B cell (primary cell): ENCODE results near the gene PCDH9. TPM values are rescaled to one million over a fixed set of nuclear protein-coding genes. Genes with fewer than 3 reads are reported as not detected.

Source experiments
- ATAC-seq: fragments of 200-7000 bp; cut with Tn5 transposase; one replicate; pipeline ENCODE4 v1.10.0; 2021; ENCODE audit warnings: low read depth, mild to moderate bottlenecking, moderate number of reproducible peaks, moderate library complexity
- CTCF ChIA-PET: fragments of 350-600 bp; sonication (Branson Sonifier 250); formaldehyde crosslinking; loops from one replicate; lab custom pipeline; 2021; ENCODE audit warnings: antibody characterized with exemption, inconsistent platforms; lab: Charles Lee
- POLR2A ChIA-PET: fragments of 350-600 bp; sonication (Branson Sonifier 250); formaldehyde crosslinking; loops from one replicate; lab custom pipeline; 2021; ENCODE audit warnings: antibody characterized with exemption; lab: Charles Lee
- DNase-seq: peaks from one replicate; pipeline ENCODE4 v3.0.0; 2013
- H2AFZ ChIP-seq: 2 replicates; pipeline ENCODE4 v1.6.1; 2012; ENCODE audit warnings: mild to moderate bottlenecking, low read depth, low read length; ENCODE audit not compliant: insufficient read depth, poor library complexity, severe bottlenecking
- H3K27ac ChIP-seq, 2 donors: 1 replicate in 1 of 2; 2 replicates in 1 of 2; pipeline ENCODE4 v1.5.1; 2012 to 2013; ENCODE audit warnings: low read length in 2 of 2, mild to moderate bottlenecking in 2 of 2, moderate library complexity in 1 of 2
- H3K27me3 ChIP-seq, 4 experiments: fragments of 200-600 bp in 1 of 4; sonication (generic) in 1 of 4; replicated peaks in 1 of 4; 1 replicate in 2 of 4; 2 replicates in 2 of 4; pipeline versions ENCODE4 v1.6.1 to v1.7.0; 2013 to 2016; ENCODE audit warnings: low read length in 3 of 4, mild to moderate bottlenecking in 2 of 4, mixed read lengths in 1 of 4, moderate library complexity in 1 of 4; ENCODE audit not compliant: insufficient read depth in 4 of 4, control insufficient read depth in 3 of 4; ENCODE audit errors: control extremely low read depth in 1 of 4
- H3K36me3 ChIP-seq, 2 experiments: replicated peaks in 1 of 2; 1 replicate in 1 of 2; 2 replicates in 1 of 2; pipeline versions ENCODE4 v1.6.1 to v1.7.1; 2013; ENCODE audit warnings: low read length in 1 of 2; ENCODE audit not compliant: insufficient read depth in 2 of 2, control insufficient read depth in 1 of 2; ENCODE audit errors: control extremely low read depth in 1 of 2, extremely low read depth in 1 of 2
- H3K4me1 ChIP-seq, 2 donors: fragments of 200-600 bp in 1 of 2; sonication (generic) in 1 of 2; 1 replicate in 1 of 2; 2 replicates in 1 of 2; pipeline versions ENCODE4 v1.5.1 to v1.6.1; 2013 to 2017; ENCODE audit warnings: low read length in 2 of 2; ENCODE audit not compliant: control insufficient read depth in 2 of 2, insufficient read depth in 2 of 2
- H3K4me2 ChIP-seq: replicated peaks from 2 replicates; pipeline ENCODE3; 2012; ENCODE audit warnings: mild to moderate bottlenecking, low read depth, low read length; ENCODE audit not compliant: poor library complexity, severe bottlenecking
- H3K4me3 ChIP-seq, 5 experiments: fragments of 200-600 bp in 1 of 5; sonication (generic) in 1 of 5; 1 replicate in 3 of 5; 2 replicates in 2 of 5; pipeline versions ENCODE4 v1.5.1 to v1.7.0; 2011 to 2016; ENCODE audit warnings: low read length in 4 of 5, mild to moderate bottlenecking in 4 of 5, low read depth in 2 of 5, control low read depth in 1 of 5, moderate library complexity in 1 of 5; ENCODE audit not compliant: insufficient read depth in 1 of 5; ENCODE audit errors: control extremely low read depth in 1 of 5, extremely low read depth in 1 of 5
- H3K79me2 ChIP-seq: fragments of 200-600 bp; sonication (generic); one replicate; pipeline ENCODE4 v1.6.0; 2016; ENCODE audit warnings: low read length; ENCODE audit not compliant: control insufficient read depth, insufficient read depth
- H3K9ac ChIP-seq: fragments of 200-600 bp; sonication (generic); 2 replicates; pipeline ENCODE4 v1.6.1; 2017; ENCODE audit warnings: mild to moderate bottlenecking, low read length, moderate library complexity
- H3K9me3 ChIP-seq, 3 donors: one replicate each; pipeline versions ENCODE4 v1.6.1 to v1.7.1; 2013; ENCODE audit warnings: low read length in 2 of 3; ENCODE audit not compliant: control insufficient read depth in 2 of 3, insufficient read depth in 1 of 3; ENCODE audit errors: control extremely low read depth in 1 of 3
- H4K20me1 ChIP-seq: 2 replicates; pipeline ENCODE4 v1.6.0; 2012; ENCODE audit warnings: mild to moderate bottlenecking, low read length; ENCODE audit not compliant: insufficient read depth, control insufficient read depth, poor library complexity, severe bottlenecking
- H3K27ac Mint-ChIP-seq: one replicate; pipeline ENCODE4 v1.8.0; 2021; ENCODE audit warnings: mixed read lengths
- H3K27me3 Mint-ChIP-seq: one replicate; pipeline ENCODE4 v1.8.0; 2021; ENCODE audit warnings: mixed read lengths
- H3K4me1 Mint-ChIP-seq: one replicate; pipeline ENCODE4 v1.8.0; 2021; ENCODE audit warnings: mixed read lengths
- H3K4me3 Mint-ChIP-seq: one replicate; pipeline ENCODE4 v1.8.0; 2021; ENCODE audit warnings: mixed read lengths
- H3K9me3 Mint-ChIP-seq: one replicate; pipeline ENCODE4 v1.8.0; 2022; ENCODE audit warnings: mixed read lengths; ENCODE audit not compliant: insufficient read depth
- CTCF ChIP-seq: fragments of 200-600 bp; IDR thresholded peaks from one replicate; pipeline ENCODE4 v1.8.0; 2022; ENCODE audit warnings: antibody characterized with exemption, mild to moderate bottlenecking
- EZH2 ChIP-seq: IDR thresholded peaks from 2 replicates; pipeline ENCODE4 v1.6.1; 2012; ENCODE audit warnings: borderline replicate concordance, low read depth, mild to moderate bottlenecking, moderate library complexity, low read length; ENCODE audit not compliant: insufficient read depth, poor library complexity, severe bottlenecking
- WGBS: methylation state at CpG from one replicate; pipeline ENCODE4 v1.1.5; 2013; ENCODE audit warnings: missing lambda C conversion rate; ENCODE audit not compliant: insufficient coverage; 5-methylcytosine and 5-hydroxymethylcytosine counted together
- intact Hi-C: fragments of 100-400 bp; cut with micrococcal nuclease; formaldehyde crosslinking; loops from one replicate; pipeline ENCODE4 v1.10.0; 2022
- polyA plus RNA-seq: library from polyadenylated mRNA; depleted of rRNA; stranded (reverse); fragments of >200 nt; gene quantifications from 2 replicates; pipeline ENCODE4 v1.2.3, GENCODE V29; 2012
- total RNA-seq, 2 donors: library from RNA; stranded (reverse); fragments of 120-200 nt in 1 of 2; gene quantifications; 1 replicate in 1 of 2; 2 replicates in 1 of 2; pipeline versions ENCODE4 v1.2.3 to v1.2.4, GENCODE V29; 2013 to 2022

Gene PCDH9
- total and polyA plus RNA-seq, 2 donors (not counting 1 experiment from before 2014, with no cell fraction given): 13.1 to 21.8 TPM

GRCh38 chr13:66518068-66518467 is 712.1 kb downstream of the PCDH9 start:
- no peak overlapping the region for H3K9ac ChIP-seq
- no peak for DNase-seq
- ATAC-seq: no peak
- ChIA-PET POLR2A (no interaction called here), CTCF (no interaction called here)
- no peak overlapping the region for H3K27ac ChIP-seq
- H3K79me2 ChIP-seq: no peaks in the 10 kb centered on the region
- H3K36me3 ChIP-seq: no peaks in the 10 kb centered on the region
- H3K4me3 ChIP-seq: no peak overlapping the region
- H3K4me3 Mint-ChIP-seq: no peak overlapping the region
- intact Hi-C loops: no loop called here
- H3K27ac Mint-ChIP-seq: no peak overlapping the region
- no peak overlapping the region for H3K4me2 ChIP-seq
- TF ChIP-seq EZH2 (no peak), CTCF (no peak)
- H3K4me1 Mint-ChIP-seq: no peaks in the 10 kb centered on the region
- WGBS: 100% methylated on average over 2 of the region's 2 CpGs
- H3K27me3 ChIP-seq: no peaks in the 10 kb centered on the region
- no peaks in the 10 kb centered on the region for H3K27me3 Mint-ChIP-seq
- no peaks in the 10 kb centered on the region for H3K9me3 ChIP-seq
- no peak overlapping the region for H2AFZ ChIP-seq
- no peaks in the 10 kb centered on the region for H3K4me1 ChIP-seq
- no peaks in the 10 kb centered on the region for H3K9me3 Mint-ChIP-seq
- H4K20me1 ChIP-seq: no peaks in the 10 kb centered on the region

GRCh38 chr13:66513728-66514127 is 716.4 kb downstream of the PCDH9 start:
- no peaks in the 10 kb centered on the region for H4K20me1 ChIP-seq
- no peak overlapping the region for H3K4me2 ChIP-seq
- no peak overlapping the region for H3K27ac ChIP-seq
- peaks cover 0 to 2% (median 0%) of the 10 kb centered on the region in 3 donors for H3K9me3 ChIP-seq
- ATAC-seq (no peak), DNase-seq (no peak)
- peaks cover 4% of the 10 kb centered on the region for H3K9me3 Mint-ChIP-seq
- ChIA-PET POLR2A (no interaction called here), CTCF (no interaction called here)
- H3K27me3 Mint-ChIP-seq: no peaks in the 10 kb centered on the region
- H3K27ac Mint-ChIP-seq: no peak overlapping the region
- H3K4me3 Mint-ChIP-seq: no peak overlapping the region
- WGBS: no CpG with 5 or more reads among the region's 2 CpGs
- H3K79me2 ChIP-seq: no peaks in the 10 kb centered on the region
- H3K4me3 ChIP-seq: no peak overlapping the region
- H3K27me3 ChIP-seq: no peaks in the 10 kb centered on the region
- H3K9ac ChIP-seq: no peak overlapping the region
- no peaks in the 10 kb centered on the region for H3K4me1 ChIP-seq
- intact Hi-C loops: no loop called here
- no peak for TF ChIP-seq CTCF
- no peak overlapping the region for H2AFZ ChIP-seq
- H3K36me3 ChIP-seq: no peaks in the 10 kb centered on the region
- peaks cover 4% of the 10 kb centered on the region for H3K4me1 Mint-ChIP-seq
